HepG2 (cell line): ENCODE measurements around the gene ANKRD11. TPM values are rescaled to one million over a fixed set of nuclear protein-coding genes. Genes with fewer than 3 reads are reported as not detected.
A peak's percentile ranks its signal among the peaks of the same experiment; 100 is the strongest.

Source experiments
- ATAC-seq: fragments of 200-7000 bp; cut with Tn5 transposase; 3 replicates; pipeline ENCODE4 v1.9.1; 2020; ENCODE audit warnings: mild to moderate bottlenecking, moderate library complexity
- BruUV-seq: library from RNA; stranded (reverse); fragments of 400-500 nt; replicated peaks from 2 replicates; lab custom pipeline; 2021; lab: Mats Ljungman, UMichigan
- CTCF ChIA-PET: fragments of 300-600 bp; formaldehyde crosslinking; extraction: SDS; loops from one replicate; lab custom pipeline; 2021; ENCODE audit warnings: low total read pairs, inconsistent platforms, low intra/inter-chr PET ratio; lab: Yijun Ruan, JAX
- POLR2A ChIA-PET: fragments of 350-600 bp; sonication (Branson Sonifier 250); formaldehyde crosslinking; loops from one replicate; lab custom pipeline; 2020; ENCODE audit warnings: antibody characterized with exemption, inconsistent platforms; lab: Yijun Ruan, JAX
- DNase-seq: peaks from one replicate; pipeline ENCODE4 v3.0.0-alpha.2; 2015; ENCODE audit warnings: low spot score
- FAIRE-seq: peaks from 3 replicates; lab custom pipeline; 2011; peaks lifted over from hg19 to GRCh38; lab: Jason Lieb, UNC
- H2AFZ ChIP-seq: one replicate; pipeline ENCODE4 v1.6.1; 2011; ENCODE audit warnings: low read length, inconsistent platforms
- H3K27ac ChIP-seq: fragments of 300-600 bp; 3 replicates; pipeline ENCODE4 v1.8.0; 2011; ENCODE audit warnings: mixed run types, mild to moderate bottlenecking, mixed read lengths, low read length, inconsistent platforms; ENCODE audit not compliant: insufficient read depth; ENCODE audit errors: extremely low read length
- H3K27me3 ChIP-seq, 2 experiments: fragments of 200-600 bp in 1 of 2; 2 replicates in 1 of 2; 3 replicates in 1 of 2; pipeline versions ENCODE4 v1.6.0 to v1.8.0; 2011; ENCODE audit warnings: low read length in 2 of 2, mild to moderate bottlenecking in 2 of 2, moderate library complexity in 2 of 2, inconsistent platforms in 1 of 2; ENCODE audit not compliant: insufficient read depth in 2 of 2, control insufficient read depth in 1 of 2
- H3K36me3 ChIP-seq, 2 experiments: fragments of 200-600 bp in 1 of 2; replicated peaks in 1 of 2; 2 replicates in 1 of 2; 3 replicates in 1 of 2; pipeline versions ENCODE4 v1.5.1 to v1.8.0; 2011; ENCODE audit warnings: low read length in 2 of 2, inconsistent platforms in 1 of 2; ENCODE audit not compliant: insufficient read depth in 2 of 2, control insufficient read depth in 1 of 2
- H3K4me1 ChIP-seq: 2 replicates; pipeline ENCODE4 v1.5.1; 2012; ENCODE audit warnings: low read length, inconsistent platforms; ENCODE audit not compliant: insufficient read depth
- H3K4me2 ChIP-seq: 2 replicates; pipeline ENCODE4 v1.6.0; 2011; ENCODE audit warnings: low read depth, low read length, inconsistent platforms
- H3K4me3 ChIP-seq, 3 experiments: fragments of 200-600 bp in 1 of 3; sonication (generic), shearing (Covaris generic) in 1 of 3; replicated peaks in 1 of 3; 2 replicates each; pipeline ENCODE4 v1.5.1; 2011 to 2016; ENCODE audit warnings: low read length in 3 of 3, inconsistent platforms in 2 of 3, low read depth in 2 of 3, mild to moderate bottlenecking in 2 of 3, control low read depth in 1 of 3, mixed read lengths in 1 of 3; ENCODE audit not compliant: insufficient read depth in 1 of 3
- H3K79me2 ChIP-seq: one replicate; pipeline ENCODE4 v1.6.1; 2011; ENCODE audit warnings: low read length, inconsistent platforms; ENCODE audit not compliant: insufficient read depth
- H3K9ac ChIP-seq: 2 replicates; pipeline ENCODE4 v1.6.0; 2011; ENCODE audit warnings: mild to moderate bottlenecking, low read depth, low read length, inconsistent platforms; ENCODE audit not compliant: insufficient read depth
- H3K9me3 ChIP-seq: 2 replicates; pipeline ENCODE4 v1.5.1; 2012; ENCODE audit warnings: mild to moderate bottlenecking, low read length
- H4K20me1 ChIP-seq: 2 replicates; pipeline ENCODE4 v1.6.0; 2011; ENCODE audit warnings: inconsistent platforms, mild to moderate bottlenecking, low read length, moderate library complexity; ENCODE audit not compliant: insufficient read depth
- CHD4 ChIP-seq: fragments of 200-600 bp; sonication (generic); IDR thresholded peaks from 2 replicates; pipeline ENCODE4 v1.7.0; 2017; ENCODE audit warnings: mild to moderate bottlenecking, low read length, borderline replicate concordance
- CSRNP2 ChIP-seq: sonication (generic); formaldehyde crosslinking; conservative IDR thresholded peaks from 2 replicates; pipeline ENCODE4 v1.8.0; 2022; ENCODE audit warnings: low read depth, missing genetic modification reagents
- EEA1 ChIP-seq: sonication (generic); formaldehyde crosslinking; IDR thresholded peaks from 2 replicates; pipeline ENCODE4 v1.5.1; 2020; ENCODE audit warnings: mild to moderate bottlenecking, missing genetic modification reagents, borderline replicate concordance
- MYNN ChIP-seq: sonication (generic); formaldehyde crosslinking; IDR thresholded peaks from 2 replicates; pipeline ENCODE4 v1.4.0; 2020; ENCODE audit warnings: mild to moderate bottlenecking, low read depth, missing genetic modification reagents
- NR2C2 ChIP-seq: sonication (generic); formaldehyde crosslinking; IDR thresholded peaks from 2 replicates; pipeline ENCODE4 v1.4.0; 2020; ENCODE audit warnings: missing genetic modification reagents, mild to moderate bottlenecking, moderate library complexity, borderline replicate concordance
- PTBP1 ChIP-seq: fragments of 200-400 bp; formaldehyde crosslinking; IDR thresholded peaks from 2 replicates; pipeline ENCODE4 v1.6.1; 2018; ENCODE audit warnings: low read length, low read depth; ENCODE audit not compliant: poor library complexity, severe bottlenecking
- SRF ChIP-seq: IDR thresholded peaks from 2 replicates; pipeline ENCODE4 v1.6.1; 2011; ENCODE audit warnings: mild to moderate bottlenecking, low read depth, low read length, moderate library complexity
- TRIM24 ChIP-seq: sonication (generic); formaldehyde crosslinking; IDR thresholded peaks from 2 replicates; pipeline ENCODE4 v1.8.0; 2022; ENCODE audit warnings: mild to moderate bottlenecking, missing genetic modification reagents
- U2AF1 ChIP-seq: fragments of 200-400 bp; formaldehyde crosslinking; optimal IDR thresholded peaks from 2 replicates; pipeline ENCODE3; 2017; ENCODE audit warnings: mild to moderate bottlenecking, low read depth, low read length
- ZBTB7B ChIP-seq: sonication (generic); formaldehyde crosslinking; IDR thresholded peaks from 2 replicates; pipeline ENCODE4 v1.4.0; 2020; ENCODE audit warnings: missing genetic modification reagents
- ZNF24 ChIP-seq: fragments of 450-650 bp; IDR thresholded peaks from 2 replicates; pipeline ENCODE4 v1.6.1; 2017; ENCODE audit warnings: antibody characterized with exemption, mild to moderate bottlenecking
- ZNF441 ChIP-seq: sonication (generic); formaldehyde crosslinking; IDR thresholded peaks from 2 replicates; pipeline ENCODE4 v1.7.0; 2021; ENCODE audit warnings: missing genetic modification reagents, borderline replicate concordance
- ZNF558 ChIP-seq: sonication (generic); formaldehyde crosslinking; IDR thresholded peaks from 2 replicates; pipeline ENCODE4 v1.9.0; 2022; ENCODE audit warnings: mild to moderate bottlenecking, missing genetic modification reagents, borderline replicate concordance
- WGBS: methylation state at CpG from one replicate; pipeline ENCODE4 v1.1.6; 2017; ENCODE audit warnings: low lambda C conversion rate; 5-methylcytosine and 5-hydroxymethylcytosine counted together
- in situ Hi-C: cut with HindIII; loops from 2 replicates; pipeline ENCODE4 v1.10.0; 2017; ENCODE audit warnings: low pct_unique_long_range_greater_than_20kb; ENCODE audit not compliant: extremely low pct_ligation_motif_present
- intact Hi-C: fragments of 100-400 bp; cut with micrococcal nuclease; formaldehyde crosslinking; loops from one replicate; pipeline ENCODE4 v1.10.0; 2022; ENCODE audit not compliant: unreplicated experiment
- polyA plus RNA-seq, 8 experiments: library from polyadenylated mRNA; depleted of rRNA in 3 of 8; stranded (reverse) in 7 of 8; unstranded in 1 of 8; fragments of >200 nt; fragmentation: Illumina TruSeq in 4 of 8; extraction: Trizol in 4 of 8; gene quantifications; 2 replicates each; pipeline versions ENCODE4 v1.2.1 to v1.2.3, GENCODE V29; 2011 to 2016; ENCODE audit warnings: low read depth in 4 of 8, missing spikeins in 1 of 8, mixed read lengths in 1 of 8; ENCODE audit not compliant: insufficient read depth in 1 of 8
- total RNA-seq, 5 experiments: library from RNA; depleted of rRNA; stranded (reverse); fragments of >200 nt; fragmentation: Illumina TruSeq; extraction: Trizol; gene quantifications; 2 replicates each; pipeline ENCODE4 v1.2.3, GENCODE V29; 2016; ENCODE audit warnings: low read depth in 1 of 5
- TF ChIP-seq, protein P1 (sequence below): sonication (generic); formaldehyde crosslinking; IDR thresholded peaks from 2 replicates; pipeline ENCODE4 v1.5.0; 2020; ENCODE audit warnings: mild to moderate bottlenecking, missing genetic modification reagents
- TF ChIP-seq, protein P2 (sequence below): sonication (generic); formaldehyde crosslinking; IDR thresholded peaks from 2 replicates; pipeline ENCODE4 v1.4.0; 2020; ENCODE audit warnings: missing genetic modification reagents
- TF ChIP-seq, protein P3 (sequence below): sonication (generic); formaldehyde crosslinking; IDR thresholded peaks from 2 replicates; pipeline ENCODE4 v1.4.0; 2020; ENCODE audit warnings: missing genetic modification reagents, borderline replicate concordance
- TF ChIP-seq, protein P4 (sequence below): sonication (generic); formaldehyde crosslinking; IDR thresholded peaks from 2 replicates; pipeline ENCODE4 v1.5.0; 2020; ENCODE audit warnings: missing genetic modification reagents

The ANKRD11 gene
- total and polyA plus RNA-seq, 2 of the 13 experiments (the other 11 are each of a cell fraction or from before 2014, with no cell fraction given): 21.4 to 38.4 TPM

DNA sequence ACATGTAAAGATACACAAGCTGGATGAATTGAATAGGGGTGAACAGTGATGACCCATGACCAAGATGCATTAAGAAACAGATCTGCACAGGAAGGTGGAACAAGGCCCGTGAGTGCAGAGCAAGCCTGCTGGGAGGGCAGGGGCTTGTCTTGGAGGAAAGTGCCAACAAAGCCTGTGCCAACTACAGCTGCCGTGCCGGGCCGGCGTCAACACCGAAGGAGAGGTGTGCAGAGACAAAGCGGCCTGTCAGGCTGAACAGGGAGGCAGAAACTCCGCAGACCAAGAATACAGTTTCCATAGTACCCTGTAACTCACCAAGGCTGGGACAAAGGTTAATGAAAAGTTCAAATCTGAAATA is 46.7 kb downstream of the ANKRD11 start:
- WGBS: 19% methylated on average over 8 of the region's 8 CpGs
- ChIA-PET POLR2A (interaction anchor here (1.1 to 2.4 kb wide), 3 partner anchors 45 to 65 kb away, joined by 3 to 12 read pairs (median 5); partner anchors contain the start of gene SPG7), CTCF (no interaction called here)
- Histone ChIP-seq H3K9ac (no peak overlapping the region), H3K27me3 (no peaks in the 10 kb centered on the region), H3K9me3 (no peaks in the 10 kb centered on the region), H3K4me2 (peak overlapping the region; percentile 70), H3K79me2 (peaks cover 98% of the 10 kb centered on the region), H3K27ac (peak overlapping the region; percentile 63), H3K4me3 (peak overlapping the region in 2 of 3 experiments; percentile 1 to 20; a peak in 3 of 6 replicates), H3K36me3 (peaks cover 6 to 8% of the 10 kb centered on the region in 2 experiments; a peak in 3 of 5 replicates), H2AFZ (no peak overlapping the region), H3K4me1 (peaks cover 89% of the 10 kb centered on the region), H4K20me1 (peaks cover 99% of the 10 kb centered on the region)
- BruUV-seq: no TSS peak
- intact Hi-C loops (loop anchor here (2.0 to 5.0 kb wide), 3 partner anchors 27 to 64 kb away; partner anchors contain the start of gene SPG7), in situ Hi-C loops (no loop called here)
- ATAC-seq: peak; percentile 48
- DNase-seq: no peak
- FAIRE-seq: no peak
- TF ChIP-seq PTBP1 (no peak), U2AF1 (no peak), NR2C2 (CRISPR knock-in tag) (no peak), MYNN (no peak), TRIM24 (CRISPR knock-in tag) (no peak), ZNF558 (CRISPR knock-in tag) (no peak), CSRNP2 (CRISPR knock-in tag) (no peak), EEA1 (CRISPR knock-in tag) (no peak), ZBTB7B (CRISPR knock-in tag) (0 out of 2 replicates have a peak, but pooled peaks have one; percentile 7), CHD4 (no peak), ZNF441 (no peak), ZNF24 (no peak), SRF (no peak)
- TF ChIP-seq, protein P1, sequence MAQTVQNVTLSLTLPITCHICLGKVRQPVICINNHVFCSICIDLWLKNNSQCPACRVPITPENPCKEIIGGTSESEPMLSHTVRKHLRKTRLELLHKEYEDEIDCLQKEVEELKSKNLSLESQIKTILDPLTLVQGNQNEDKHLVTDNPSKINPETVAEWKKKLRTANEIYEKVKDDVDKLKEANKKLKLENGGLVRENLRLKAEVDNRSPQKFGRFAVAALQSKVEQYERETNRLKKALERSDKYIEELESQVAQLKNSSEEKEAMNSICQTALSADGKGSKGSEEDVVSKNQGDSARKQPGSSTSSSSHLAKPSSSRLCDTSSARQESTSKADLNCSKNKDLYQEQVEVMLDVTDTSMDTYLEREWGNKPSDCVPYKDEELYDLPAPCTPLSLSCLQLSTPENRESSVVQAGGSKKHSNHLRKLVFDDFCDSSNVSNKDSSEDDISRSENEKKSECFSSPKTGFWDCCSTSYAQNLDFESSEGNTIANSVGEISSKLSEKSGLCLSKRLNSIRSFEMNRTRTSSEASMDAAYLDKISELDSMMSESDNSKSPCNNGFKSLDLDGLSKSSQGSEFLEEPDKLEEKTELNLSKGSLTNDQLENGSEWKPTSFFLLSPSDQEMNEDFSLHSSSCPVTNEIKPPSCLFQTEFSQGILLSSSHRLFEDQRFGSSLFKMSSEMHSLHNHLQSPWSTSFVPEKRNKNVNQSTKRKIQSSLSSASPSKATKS (CRISPR knock-in tag): no peak
- TF ChIP-seq, protein P2, sequence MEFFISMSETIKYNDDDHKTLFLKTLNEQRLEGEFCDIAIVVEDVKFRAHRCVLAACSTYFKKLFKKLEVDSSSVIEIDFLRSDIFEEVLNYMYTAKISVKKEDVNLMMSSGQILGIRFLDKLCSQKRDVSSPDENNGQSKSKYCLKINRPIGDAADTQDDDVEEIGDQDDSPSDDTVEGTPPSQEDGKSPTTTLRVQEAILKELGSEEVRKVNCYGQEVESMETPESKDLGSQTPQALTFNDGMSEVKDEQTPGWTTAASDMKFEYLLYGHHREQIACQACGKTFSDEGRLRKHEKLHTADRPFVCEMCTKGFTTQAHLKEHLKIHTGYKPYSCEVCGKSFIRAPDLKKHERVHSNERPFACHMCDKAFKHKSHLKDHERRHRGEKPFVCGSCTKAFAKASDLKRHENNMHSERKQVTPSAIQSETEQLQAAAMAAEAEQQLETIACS: no peak
- TF ChIP-seq, protein P3, sequence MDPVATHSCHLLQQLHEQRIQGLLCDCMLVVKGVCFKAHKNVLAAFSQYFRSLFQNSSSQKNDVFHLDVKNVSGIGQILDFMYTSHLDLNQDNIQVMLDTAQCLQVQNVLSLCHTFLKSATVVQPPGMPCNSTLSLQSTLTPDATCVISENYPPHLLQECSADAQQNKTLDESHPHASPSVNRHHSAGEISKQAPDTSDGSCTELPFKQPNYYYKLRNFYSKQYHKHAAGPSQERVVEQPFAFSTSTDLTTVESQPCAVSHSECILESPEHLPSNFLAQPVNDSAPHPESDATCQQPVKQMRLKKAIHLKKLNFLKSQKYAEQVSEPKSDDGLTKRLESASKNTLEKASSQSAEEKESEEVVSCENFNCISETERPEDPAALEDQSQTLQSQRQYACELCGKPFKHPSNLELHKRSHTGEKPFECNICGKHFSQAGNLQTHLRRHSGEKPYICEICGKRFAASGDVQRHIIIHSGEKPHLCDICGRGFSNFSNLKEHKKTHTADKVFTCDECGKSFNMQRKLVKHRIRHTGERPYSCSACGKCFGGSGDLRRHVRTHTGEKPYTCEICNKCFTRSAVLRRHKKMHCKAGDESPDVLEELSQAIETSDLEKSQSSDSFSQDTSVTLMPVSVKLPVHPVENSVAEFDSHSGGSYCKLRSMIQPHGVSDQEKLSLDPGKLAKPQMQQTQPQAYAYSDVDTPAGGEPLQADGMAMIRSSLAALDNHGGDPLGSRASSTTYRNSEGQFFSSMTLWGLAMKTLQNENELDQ (CRISPR knock-in tag): no peak
- TF ChIP-seq, protein P4, sequence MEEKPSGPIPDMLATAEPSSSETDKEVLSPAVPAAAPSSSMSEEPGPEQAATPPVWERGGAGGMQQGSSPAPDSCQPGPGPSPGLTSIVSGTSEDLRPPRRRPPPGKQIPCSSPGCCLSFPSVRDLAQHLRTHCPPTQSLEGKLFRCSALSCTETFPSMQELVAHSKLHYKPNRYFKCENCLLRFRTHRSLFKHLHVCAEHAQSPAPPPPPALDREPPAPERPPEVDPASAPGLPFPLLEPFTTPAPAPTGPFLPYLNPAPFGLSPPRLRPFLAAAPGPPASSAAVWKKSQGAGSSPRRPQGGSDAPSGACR: no peak
